Measurements from ENCODE around the gene ATP10A. TPM values are rescaled to one million over a fixed set of nuclear protein-coding genes. Genes with fewer than 3 reads are reported as not detected.

ATP10A gene
- total RNA-seq, 1 experiment from 2014 or later: 2.1 TPM

GRCh38 chr15:25783134-25783533 lies 80.0 kb downstream of the ATP10A start (continued):
- TF ChIP-seq, protein P1, sequence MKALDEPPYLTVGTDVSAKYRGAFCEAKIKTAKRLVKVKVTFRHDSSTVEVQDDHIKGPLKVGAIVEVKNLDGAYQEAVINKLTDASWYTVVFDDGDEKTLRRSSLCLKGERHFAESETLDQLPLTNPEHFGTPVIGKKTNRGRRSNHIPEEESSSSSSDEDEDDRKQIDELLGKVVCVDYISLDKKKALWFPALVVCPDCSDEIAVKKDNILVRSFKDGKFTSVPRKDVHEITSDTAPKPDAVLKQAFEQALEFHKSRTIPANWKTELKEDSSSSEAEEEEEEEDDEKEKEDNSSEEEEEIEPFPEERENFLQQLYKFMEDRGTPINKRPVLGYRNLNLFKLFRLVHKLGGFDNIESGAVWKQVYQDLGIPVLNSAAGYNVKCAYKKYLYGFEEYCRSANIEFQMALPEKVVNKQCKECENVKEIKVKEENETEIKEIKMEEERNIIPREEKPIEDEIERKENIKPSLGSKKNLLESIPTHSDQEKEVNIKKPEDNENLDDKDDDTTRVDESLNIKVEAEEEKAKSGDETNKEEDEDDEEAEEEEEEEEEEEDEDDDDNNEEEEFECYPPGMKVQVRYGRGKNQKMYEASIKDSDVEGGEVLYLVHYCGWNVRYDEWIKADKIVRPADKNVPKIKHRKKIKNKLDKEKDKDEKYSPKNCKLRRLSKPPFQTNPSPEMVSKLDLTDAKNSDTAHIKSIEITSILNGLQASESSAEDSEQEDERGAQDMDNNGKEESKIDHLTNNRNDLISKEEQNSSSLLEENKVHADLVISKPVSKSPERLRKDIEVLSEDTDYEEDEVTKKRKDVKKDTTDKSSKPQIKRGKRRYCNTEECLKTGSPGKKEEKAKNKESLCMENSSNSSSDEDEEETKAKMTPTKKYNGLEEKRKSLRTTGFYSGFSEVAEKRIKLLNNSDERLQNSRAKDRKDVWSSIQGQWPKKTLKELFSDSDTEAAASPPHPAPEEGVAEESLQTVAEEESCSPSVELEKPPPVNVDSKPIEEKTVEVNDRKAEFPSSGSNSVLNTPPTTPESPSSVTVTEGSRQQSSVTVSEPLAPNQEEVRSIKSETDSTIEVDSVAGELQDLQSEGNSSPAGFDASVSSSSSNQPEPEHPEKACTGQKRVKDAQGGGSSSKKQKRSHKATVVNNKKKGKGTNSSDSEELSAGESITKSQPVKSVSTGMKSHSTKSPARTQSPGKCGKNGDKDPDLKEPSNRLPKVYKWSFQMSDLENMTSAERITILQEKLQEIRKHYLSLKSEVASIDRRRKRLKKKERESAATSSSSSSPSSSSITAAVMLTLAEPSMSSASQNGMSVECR (CRISPR knock-in tag; IDR thresholded peaks at IDR 0.05; ENCODE audit: borderline replicate concordance): no peak
- no peak for TF ChIP-seq NR2C2 (CRISPR knock-in tag; IDR thresholded peaks at IDR 0.05)

DNA sequence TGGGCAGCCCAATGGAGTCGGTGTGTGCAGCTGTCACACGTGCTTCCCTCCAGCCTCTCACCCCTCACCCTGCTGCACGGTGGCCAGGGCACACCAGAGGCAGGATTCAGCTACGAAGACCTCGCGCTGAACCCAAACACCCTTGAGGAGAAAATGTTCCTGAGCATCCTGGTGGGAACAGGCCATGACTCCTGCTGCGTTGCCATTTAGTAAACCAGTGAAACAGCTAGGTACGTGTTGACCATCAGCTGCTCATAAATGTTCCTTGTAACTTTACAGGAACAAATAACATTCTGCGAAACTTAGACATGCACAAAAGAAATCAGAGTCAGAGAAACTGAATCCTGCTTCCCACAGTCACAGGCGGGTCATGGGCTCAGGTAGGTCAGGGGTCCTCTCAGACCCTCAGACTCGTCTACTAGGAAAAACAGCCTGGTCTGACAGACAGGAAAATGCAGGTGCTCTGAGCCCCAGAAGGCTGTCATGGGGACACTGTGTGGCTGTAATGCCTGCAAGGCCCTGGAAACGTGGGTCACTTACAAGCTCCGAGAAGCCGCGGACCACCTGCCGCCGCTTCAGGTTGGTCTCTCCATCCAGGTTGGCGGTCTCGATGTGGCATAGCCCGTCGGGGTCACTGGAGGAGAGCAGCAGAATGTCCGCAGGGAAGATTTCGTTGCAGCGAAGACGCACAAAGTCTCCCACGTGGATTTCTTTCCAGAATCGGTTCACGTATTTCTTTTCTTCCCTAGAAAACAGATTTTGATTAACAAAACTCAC lies 82.5 kb downstream of the ATP10A start:
- DNase-seq (ENCODE audit: low spot score): no peak
- no peak overlapping the region for H3K4me3 Mint-ChIP-seq
- POLR2A ChIA-PET: no interaction called here
- no peak for ATAC-seq
- H3K27ac Mint-ChIP-seq: no peak overlapping the region
- CTCF ChIA-PET: no interaction called here
- peaks cover 25% of the 10 kb centered on the region for H3K4me1 Mint-ChIP-seq
- no peaks in the 10 kb centered on the region for H3K9me3 Mint-ChIP-seq
- no peaks in the 10 kb centered on the region for H3K36me3 Mint-ChIP-seq
- H3K27me3 Mint-ChIP-seq (ENCODE audit: low read depth): no peaks in the 10 kb centered on the region
- TF ChIP-seq GRHL2 (CRISPR knock-in tag; IDR thresholded peaks at IDR 0.05; ENCODE audit: insufficient replicate concordance, severe bottlenecking) (no peak), ERG (CRISPR knock-in tag; IDR thresholded peaks at IDR 0.05) (no peak), JAZF1 (CRISPR knock-in tag; IDR thresholded peaks at IDR 0.05) (no peak), IRF2 (CRISPR knock-in tag; IDR thresholded peaks at IDR 0.05; ENCODE audit: borderline replicate concordance, low read depth) (no peak), ZNF396 (CRISPR knock-in tag; IDR thresholded peaks at IDR 0.05; ENCODE audit: borderline replicate concordance) (no peak), ZNF138 (CRISPR knock-in tag; conservative IDR thresholded peaks at IDR 0.05) (no peak), JUN (CRISPR knock-in tag; IDR thresholded peaks at IDR 0.05) (no peak), OVOL2 (CRISPR knock-in tag; IDR thresholded peaks at IDR 0.05; ENCODE audit: borderline replicate concordance) (no peak), PRDM15 (CRISPR knock-in tag; IDR thresholded peaks at IDR 0.05) (no peak), TCF7 (CRISPR knock-in tag; IDR thresholded peaks at IDR 0.05; ENCODE audit: low read depth) (no peak), RELA (CRISPR knock-in tag; IDR thresholded peaks at IDR 0.05; ENCODE audit: borderline replicate concordance) (no peak), FOXJ3 (CRISPR knock-in tag; IDR thresholded peaks at IDR 0.05; ENCODE audit: borderline replicate concordance) (no peak), CDX4 (CRISPR knock-in tag; IDR thresholded peaks at IDR 0.05; ENCODE audit: borderline replicate concordance) (no peak), NFYB (CRISPR knock-in tag; conservative IDR thresholded peaks at IDR 0.05; ENCODE audit: low read depth) (no peak)
- TF ChIP-seq, protein P2, sequence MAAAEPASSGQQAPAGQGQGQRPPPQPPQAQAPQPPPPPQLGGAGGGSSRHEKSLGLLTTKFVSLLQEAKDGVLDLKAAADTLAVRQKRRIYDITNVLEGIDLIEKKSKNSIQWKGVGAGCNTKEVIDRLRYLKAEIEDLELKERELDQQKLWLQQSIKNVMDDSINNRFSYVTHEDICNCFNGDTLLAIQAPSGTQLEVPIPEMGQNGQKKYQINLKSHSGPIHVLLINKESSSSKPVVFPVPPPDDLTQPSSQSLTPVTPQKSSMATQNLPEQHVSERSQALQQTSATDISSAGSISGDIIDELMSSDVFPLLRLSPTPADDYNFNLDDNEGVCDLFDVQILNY (CRISPR knock-in tag; IDR thresholded peaks at IDR 0.05): no peak
- TF ChIP-seq, protein P3, sequence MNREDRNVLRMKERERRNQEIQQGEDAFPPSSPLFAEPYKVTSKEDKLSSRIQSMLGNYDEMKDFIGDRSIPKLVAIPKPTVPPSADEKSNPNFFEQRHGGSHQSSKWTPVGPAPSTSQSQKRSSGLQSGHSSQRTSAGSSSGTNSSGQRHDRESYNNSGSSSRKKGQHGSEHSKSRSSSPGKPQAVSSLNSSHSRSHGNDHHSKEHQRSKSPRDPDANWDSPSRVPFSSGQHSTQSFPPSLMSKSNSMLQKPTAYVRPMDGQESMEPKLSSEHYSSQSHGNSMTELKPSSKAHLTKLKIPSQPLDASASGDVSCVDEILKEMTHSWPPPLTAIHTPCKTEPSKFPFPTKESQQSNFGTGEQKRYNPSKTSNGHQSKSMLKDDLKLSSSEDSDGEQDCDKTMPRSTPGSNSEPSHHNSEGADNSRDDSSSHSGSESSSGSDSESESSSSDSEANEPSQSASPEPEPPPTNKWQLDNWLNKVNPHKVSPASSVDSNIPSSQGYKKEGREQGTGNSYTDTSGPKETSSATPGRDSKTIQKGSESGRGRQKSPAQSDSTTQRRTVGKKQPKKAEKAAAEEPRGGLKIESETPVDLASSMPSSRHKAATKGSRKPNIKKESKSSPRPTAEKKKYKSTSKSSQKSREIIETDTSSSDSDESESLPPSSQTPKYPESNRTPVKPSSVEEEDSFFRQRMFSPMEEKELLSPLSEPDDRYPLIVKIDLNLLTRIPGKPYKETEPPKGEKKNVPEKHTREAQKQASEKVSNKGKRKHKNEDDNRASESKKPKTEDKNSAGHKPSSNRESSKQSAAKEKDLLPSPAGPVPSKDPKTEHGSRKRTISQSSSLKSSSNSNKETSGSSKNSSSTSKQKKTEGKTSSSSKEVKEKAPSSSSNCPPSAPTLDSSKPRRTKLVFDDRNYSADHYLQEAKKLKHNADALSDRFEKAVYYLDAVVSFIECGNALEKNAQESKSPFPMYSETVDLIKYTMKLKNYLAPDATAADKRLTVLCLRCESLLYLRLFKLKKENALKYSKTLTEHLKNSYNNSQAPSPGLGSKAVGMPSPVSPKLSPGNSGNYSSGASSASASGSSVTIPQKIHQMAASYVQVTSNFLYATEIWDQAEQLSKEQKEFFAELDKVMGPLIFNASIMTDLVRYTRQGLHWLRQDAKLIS (CRISPR knock-in tag; IDR thresholded peaks at IDR 0.05; ENCODE audit: borderline replicate concordance): no peak

Measured in WTC11 (cell line).